ENCODE measurements around the gene TMEM135.

GRCh38 chr11:87258171-87258833, 220.6 kb downstream of the TMEM135 start:
- no peak for TF ChIP-seq CTCF (IDR thresholded peaks at IDR 0.05; ENCODE audit: low read depth, low read length, poor library complexity, severe bottlenecking)
- TF ChIP-seq EZH2phosphoT487 (IDR thresholded peaks at IDR 0.05; ENCODE audit: borderline replicate concordance, low read length), result no peak
